HG02678 (cell line): ENCODE measurements around the gene SELENOO.

Experiments used
- ATAC-seq: cut with Tn5 transposase; IDR thresholded peaks from one replicate; pipeline ENCODE4 v1.9.1; 2021; ENCODE audit warnings: mild to moderate bottlenecking, moderate library complexity; ENCODE audit not compliant: unreplicated experiment

SELENOO gene

GRCh38 chr22:50216055-50216683, 15.4 kb downstream of the SELENOO start:
- no peak for ATAC-seq

- ATAC-seq: no peak
These were observed 16.1 kb downstream of the SELENOO start for GRCh38 chr22:50216684-50217520.

GRCh38 chr22:50217543-50218152, 16.8 kb downstream of the SELENOO start:
- ATAC-seq: no peak

- no peak for ATAC-seq
These were observed 17.6 kb downstream of the SELENOO start for GRCh38 chr22:50218153-50218995.

GRCh38 chr22:50218996-50219727, 18.4 kb downstream of the SELENOO start:
- ATAC-seq: no peak

GRCh38 chr22:50219800-50220602, 19.2 kb downstream of the SELENOO start:
- no peak for ATAC-seq

- no peak for ATAC-seq
These were observed 20.0 kb downstream of the SELENOO start for GRCh38 chr22:50220603-50221409.

GRCh38 chr22:50221410-50222300, 20.8 kb downstream of the SELENOO start:
- no peak for ATAC-seq

GRCh38 chr22:50222508-50222907, 21.7 kb downstream of the SELENOO start:
- no peak for ATAC-seq

GRCh38 chr22:50224071-50224470, 23.3 kb downstream of the SELENOO start:
- no peak for ATAC-seq

- ATAC-seq: no peak
These were observed 24.6 kb downstream of the SELENOO start for GRCh38 chr22:50225200-50225969.

GRCh38 chr22:50226063-50226874, 25.5 kb downstream of the SELENOO start:
- no peak for ATAC-seq

GRCh38 chr22:50226875-50227165, 26.0 kb downstream of the SELENOO start:
- ATAC-seq: no peak

- no peak for ATAC-seq
These were observed 26.9 kb downstream of the SELENOO start for GRCh38 chr22:50227579-50228215.

- no peak for ATAC-seq
These were observed 27.6 kb downstream of the SELENOO start for GRCh38 chr22:50228366-50228765.

- ATAC-seq: no peak
These were observed 28.6 kb downstream of the SELENOO start for GRCh38 chr22:50229370-50229769.
